ENCODE results near the gene PDPR.
"Not testable (repeated sequence)": the region's sequence is repeated elsewhere in the genome, so short reads cannot be mapped to it uniquely, and the experiment has no call there.

- not testable (repeated sequence) for TF ChIP-seq CTCF (IDR thresholded peaks at IDR 0.05; ENCODE audit: poor library complexity); EZH2 (IDR thresholded peaks at IDR 0.05; ENCODE audit: borderline replicate concordance); EZH2phosphoT487 (IDR thresholded peaks at IDR 0.05; ENCODE audit: low read depth, severe bottlenecking, unreplicated experiment)
Observed at GRCh38 chr16:70190574-70190973, 76.4 kb downstream of the PDPR start.
